HS-5 (cell line): ENCODE data around the gene DAAM1.

Experiments used
- DNase-seq: peaks from one replicate; pipeline ENCODE4 v3.0.0-alpha.2; 2012; ENCODE audit warnings: low read depth

Gene DAAM1

DNA sequence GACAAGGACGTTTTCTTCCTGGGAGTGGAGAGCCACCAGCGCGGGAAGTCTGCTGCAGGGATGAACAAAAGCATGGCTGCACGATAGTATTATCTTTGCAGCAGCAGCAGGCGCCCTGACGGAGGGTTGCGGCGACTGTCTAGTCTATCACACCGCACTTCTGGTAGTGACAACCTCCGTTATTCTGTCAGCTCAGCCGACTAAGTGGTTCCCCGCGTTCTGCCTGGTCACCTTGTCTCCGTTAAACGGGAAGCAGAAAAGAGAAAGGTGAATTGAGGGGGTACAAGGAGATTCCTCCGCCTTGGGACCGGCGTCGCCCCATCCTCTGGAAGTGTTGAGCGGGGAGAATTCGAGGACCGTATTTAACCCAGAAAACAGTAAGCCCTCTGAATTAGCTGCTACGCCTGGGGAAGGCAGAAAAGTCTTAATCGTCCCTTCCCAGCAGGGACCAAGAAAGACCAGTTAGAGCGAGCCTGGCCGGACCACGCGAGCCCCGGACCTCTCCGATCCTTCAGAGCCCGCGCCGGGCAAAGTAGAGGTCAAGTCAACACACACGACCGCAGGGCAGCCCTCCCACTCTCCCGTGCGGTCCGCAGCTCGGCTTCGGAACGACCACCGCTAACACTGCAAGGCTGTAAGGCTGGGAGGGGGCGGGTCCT is 536 bp upstream of the DAAM1 start:
- DNase-seq, result no peak

GRCh38 chr14:59189091-59189785 is 771 bp downstream of the DAAM1 start:
- DNase-seq, result no peak

DNA sequence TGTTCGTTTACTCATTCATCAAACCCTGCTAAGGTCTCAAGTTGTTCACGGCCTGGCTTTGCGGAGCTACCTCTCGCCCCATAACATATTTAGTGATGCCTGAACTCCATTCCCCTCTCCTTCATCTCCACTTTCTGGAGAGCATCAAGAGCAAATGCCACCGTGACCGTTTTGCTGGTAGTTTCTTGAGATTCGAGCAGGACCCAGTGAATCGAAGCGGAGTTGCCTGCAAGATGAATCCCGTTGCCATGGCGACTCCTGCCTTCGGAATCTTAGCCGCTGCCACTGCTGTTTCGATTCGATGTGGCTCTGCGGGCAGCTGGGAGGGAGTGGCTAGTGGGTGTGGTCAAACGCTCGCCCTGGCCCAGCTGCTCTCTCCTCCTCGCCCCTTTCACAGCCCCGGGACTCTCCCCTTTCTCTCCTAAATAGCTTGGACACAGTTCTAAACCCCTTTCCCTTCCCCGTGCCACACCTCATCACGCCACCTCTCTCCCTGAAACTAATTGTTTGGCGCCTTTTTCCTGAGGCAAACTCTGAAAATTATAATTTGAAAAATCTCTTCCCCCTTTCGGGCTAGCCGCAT is 1.4 kb downstream of the DAAM1 start:
- DNase-seq, result peak; percentile 76

DNA sequence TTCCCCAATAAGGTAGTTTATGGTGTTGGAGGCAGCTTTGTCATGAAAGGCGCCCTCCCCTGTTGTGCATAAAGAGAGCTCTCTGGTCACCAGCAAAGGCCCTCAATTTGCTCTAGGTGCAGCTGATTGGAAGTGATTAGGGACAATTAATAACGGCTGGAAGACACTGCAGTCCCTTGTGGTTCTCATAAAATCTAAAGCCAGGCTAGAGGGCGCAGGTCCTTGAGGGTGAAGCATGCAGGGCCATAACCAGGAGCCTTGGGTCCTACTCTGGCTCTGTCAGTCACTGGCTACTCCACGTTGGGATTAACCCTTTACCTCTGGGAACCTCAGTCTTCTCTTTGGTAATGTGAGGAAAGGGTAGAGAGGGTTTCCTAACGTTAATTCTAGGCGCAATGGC is 1.9 kb downstream of the DAAM1 start:
- no peak for DNase-seq

DNA sequence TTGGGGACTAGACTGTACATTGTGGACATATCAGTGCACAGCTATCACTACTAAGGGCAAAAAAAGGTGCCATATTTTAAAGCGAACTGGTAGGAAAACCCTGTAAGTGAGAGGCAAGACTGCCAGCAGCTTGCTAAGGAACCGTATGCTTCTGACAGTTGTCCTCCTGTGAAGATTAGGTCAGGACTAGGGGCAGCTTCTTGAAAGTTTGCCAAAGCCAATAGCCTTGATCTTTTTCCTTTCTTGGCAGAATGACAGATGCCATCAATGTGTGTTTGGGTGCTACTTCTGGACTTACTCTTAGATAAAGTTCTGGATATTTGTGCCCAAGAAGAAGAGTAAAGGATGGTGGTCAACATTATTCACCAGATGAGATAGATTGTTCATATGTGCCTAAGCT is 7.4 kb downstream of the DAAM1 start:
- no peak for DNase-seq

GRCh38 chr14:59197695-59198262 is 9.3 kb downstream of the DAAM1 start:
- DNase-seq, result no peak

- no peak for DNase-seq
These were observed 10.7 kb downstream of the DAAM1 start for GRCh38 chr14:59199205-59199604.

DNA sequence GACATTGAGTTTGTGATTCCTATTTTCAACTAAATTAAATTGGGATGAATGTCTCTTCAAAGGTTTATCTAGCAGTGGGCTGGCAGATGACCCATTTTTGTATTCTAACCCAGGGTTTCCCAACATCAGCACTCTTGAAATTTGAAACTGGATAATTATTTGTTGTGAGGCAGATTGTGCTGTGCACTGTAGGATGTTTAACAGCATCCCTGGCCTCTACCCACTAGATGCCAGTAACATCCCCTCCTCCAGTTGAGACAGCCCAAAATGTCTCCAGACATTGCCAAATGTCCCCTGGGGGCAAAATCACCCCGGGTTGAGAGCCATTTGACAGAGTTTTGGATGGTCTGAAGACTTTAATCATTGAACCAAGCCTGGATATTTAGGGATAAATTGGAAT is 11.1 kb downstream of the DAAM1 start:
- no peak for DNase-seq

- no peak for DNase-seq
These were observed 11.7 kb downstream of the DAAM1 start for GRCh38 chr14:59200195-59200594.

DNA sequence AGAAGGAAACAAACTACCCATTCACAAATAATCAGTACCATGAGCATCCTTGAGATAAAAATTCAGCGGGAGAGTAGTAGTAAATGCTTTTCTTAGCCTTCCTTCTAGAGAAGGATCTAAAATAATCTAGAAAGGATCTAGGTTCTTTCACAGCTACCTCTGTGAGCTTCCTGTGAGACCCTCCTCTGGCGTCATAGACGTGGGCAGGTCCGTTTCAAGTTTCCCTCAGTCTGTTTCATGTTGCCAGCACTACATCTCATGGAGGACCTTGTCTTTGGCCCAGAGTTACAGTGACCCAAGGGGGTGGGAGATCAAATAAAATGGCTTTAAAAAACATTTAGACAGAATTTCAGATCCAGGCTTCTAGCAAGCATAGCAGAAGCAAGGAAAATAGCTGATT is 13.6 kb downstream of the DAAM1 start:
- no peak for DNase-seq

DNA sequence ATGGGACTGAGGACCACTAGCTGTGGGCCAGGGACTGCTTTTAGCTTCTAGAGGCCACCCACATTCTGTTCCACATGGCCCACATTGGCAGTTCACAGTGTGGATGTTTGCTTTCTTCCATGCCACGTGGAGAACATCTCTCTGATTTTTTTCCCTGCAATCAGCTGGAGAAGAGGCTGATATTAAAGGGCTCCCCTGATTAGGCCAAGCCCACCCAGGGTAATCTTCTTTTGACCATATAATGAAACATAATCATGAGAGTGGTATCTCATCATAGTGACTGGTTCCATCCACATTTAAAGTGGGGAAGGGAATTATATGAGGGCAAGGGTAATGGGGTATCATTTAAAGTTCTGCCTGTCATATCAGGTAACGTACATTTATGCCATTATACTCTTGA is 15.8 kb downstream of the DAAM1 start:
- no peak for DNase-seq

DNA sequence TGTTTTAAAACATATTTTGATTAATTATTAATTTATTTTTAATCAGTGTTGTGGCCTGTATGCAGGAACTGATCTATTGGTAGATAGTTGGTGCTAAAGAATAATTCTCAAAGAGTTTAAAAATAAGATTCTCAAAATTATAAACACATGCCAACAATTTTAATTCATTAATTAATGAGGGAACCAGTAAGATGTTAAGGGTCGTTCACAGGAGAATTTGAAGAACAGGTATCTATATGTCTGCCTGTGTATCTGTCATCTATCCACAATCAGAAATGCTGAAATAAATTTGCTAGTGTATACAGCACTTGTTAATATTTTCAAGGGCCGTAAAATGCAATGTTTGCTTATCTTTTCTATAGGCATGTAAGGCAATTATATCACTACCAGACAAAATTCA is 18.4 kb downstream of the DAAM1 start:
- DNase-seq, result no peak

DNA sequence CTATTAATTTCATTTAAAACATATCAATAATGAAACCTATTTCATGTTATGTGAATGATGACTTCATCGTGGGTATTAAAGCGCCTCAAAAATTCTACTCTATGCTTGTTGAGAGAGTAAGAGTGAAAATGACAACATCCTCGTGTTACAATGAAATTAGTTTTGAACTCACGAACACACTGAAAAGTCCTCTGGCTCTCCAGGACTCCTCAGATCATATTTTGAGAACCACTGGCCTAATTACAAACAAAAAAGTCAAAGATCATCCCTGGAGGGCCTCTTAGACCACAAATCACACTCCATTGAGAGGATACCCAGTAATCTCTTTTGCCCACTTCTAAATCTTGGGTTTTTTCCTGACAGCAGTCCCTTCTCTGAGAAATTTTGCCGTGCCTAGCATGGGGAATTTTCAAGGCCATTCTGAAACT is 19.1 kb downstream of the DAAM1 start:
- no peak for DNase-seq

DNA sequence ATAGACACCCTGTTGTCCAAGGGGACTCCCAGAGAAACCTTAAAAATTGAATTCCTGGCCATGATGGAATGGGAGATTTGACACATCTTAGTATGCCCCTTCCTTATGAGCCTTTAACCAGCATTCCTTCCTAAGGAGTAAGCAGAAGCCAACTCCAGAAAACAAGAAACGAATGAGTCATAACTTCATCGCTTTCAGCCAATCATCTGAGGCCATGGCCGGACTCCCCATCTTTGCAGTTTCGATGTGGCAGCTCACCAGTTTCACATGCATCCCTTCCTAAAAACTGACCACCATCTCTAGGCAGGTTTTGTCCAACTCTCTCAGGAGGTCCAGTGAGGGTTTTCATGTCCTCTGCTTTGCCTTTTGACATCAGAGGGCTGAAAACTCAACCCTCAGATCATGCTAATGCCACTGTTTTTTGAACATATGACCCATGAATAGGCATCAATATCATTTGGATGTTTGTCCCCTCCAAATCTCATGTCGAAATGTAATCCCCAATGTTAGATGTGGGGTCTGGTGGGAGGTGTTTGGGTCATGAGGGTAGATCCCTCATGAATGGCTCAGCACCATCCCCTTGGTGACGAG is 19.9 kb downstream of the DAAM1 start:
- peak; percentile 53 for DNase-seq

GRCh38 chr14:59208954-59209353 is 20.5 kb downstream of the DAAM1 start:
- no peak for DNase-seq

GRCh38 chr14:59210621-59211020 is 22.2 kb downstream of the DAAM1 start:
- DNase-seq, result no peak

DNA sequence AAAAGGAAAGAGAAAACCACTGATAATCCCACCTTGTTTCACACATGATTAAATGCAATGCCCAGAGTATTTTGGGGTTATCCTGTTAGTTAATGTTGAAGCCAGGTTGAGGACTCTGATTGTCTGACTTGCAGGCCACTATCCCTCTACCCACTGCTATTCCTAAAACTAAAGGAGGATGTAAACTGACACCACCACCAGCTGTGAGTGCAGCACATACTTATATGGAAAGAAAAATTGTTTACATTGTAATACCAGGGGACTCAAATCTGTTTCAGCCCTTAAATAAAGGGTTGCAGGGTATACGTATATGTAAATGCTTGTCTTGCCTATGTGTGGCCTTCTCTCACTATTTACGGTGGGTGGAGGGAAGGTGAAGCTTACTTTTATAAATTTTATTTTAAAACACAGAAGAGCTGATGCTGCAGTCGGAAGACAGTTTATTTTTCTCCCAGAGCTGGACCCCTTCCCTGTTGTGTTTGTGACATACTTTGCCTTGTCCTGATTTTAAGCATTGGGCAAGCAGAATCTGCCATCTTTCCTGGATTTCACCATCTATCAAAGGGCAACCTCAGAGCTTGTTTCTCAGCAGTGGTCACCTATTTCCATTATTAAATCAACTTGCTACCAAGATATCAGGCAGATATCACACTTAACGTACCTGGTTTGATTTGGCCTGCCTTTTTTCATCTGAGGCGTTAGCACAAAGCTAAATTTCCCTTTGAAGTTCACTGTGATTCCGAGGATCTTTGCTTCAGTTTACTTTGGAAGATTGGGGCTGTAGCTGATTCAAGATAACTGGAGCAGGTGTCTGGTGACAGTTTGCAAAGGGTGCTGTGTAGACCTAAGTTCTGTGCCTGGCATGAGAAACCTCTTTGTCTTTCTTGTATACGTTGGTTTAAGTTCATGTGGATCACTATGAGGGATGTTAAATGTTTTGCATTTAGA is 25.2 kb downstream of the DAAM1 start:
- no peak for DNase-seq

GRCh38 chr14:59214702-59215302 is 26.3 kb downstream of the DAAM1 start:
- no peak for DNase-seq

DNA sequence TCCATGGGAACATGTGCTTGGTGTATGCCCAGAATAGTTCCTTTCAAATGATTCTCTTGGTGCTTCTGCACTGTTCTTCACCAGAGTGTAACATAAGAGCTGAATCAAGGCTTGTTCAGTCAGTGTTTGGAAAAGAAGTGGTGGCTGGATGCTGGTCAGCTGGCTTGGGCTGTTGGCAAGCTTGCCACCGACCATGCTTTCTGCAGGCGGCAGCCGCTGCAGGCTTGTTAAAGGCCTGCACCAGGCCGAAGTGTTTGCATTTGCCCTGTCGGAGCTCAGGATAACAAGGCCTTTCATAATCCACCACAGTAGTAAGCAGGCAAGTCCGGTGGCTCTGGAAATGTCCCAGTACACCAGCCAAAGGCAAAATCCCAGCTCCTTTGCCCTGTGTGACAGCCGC is 26.9 kb downstream of the DAAM1 start:
- DNase-seq, result no peak

DNA sequence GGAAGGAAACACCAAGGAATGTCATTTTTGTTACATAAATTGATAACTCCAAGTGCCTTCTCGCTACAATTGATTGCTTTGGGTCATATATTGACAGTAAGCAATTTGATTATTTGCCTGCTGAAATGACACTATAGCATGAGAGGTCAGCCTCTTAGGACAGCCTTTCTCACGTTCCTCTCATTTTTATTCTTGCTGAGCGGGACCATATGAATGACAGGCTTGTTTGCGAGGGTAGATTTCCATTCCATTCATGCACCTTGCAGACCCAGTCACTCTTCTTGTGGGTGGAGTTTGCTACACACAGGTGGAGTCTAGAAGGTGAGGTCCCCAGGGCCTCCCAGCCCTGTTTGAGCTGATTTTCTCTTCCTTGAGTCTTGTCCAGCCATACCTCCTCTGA is 27.3 kb downstream of the DAAM1 start:
- no peak for DNase-seq

GRCh38 chr14:59217011-59217410 is 28.5 kb downstream of the DAAM1 start:
- no peak for DNase-seq
